Measurements from ENCODE around the gene MPPE1. TPM values are rescaled to one million over a fixed set of nuclear protein-coding genes. Genes with fewer than 3 reads are reported as not detected.

Gene MPPE1
- total RNA-seq, 1 experiment from 2014 or later, result 21.4 TPM

- TF ChIP-seq REST (IDR thresholded peaks at IDR 0.05; ENCODE audit: low read depth) (no peak), EZH2phosphoT487 (IDR thresholded peaks at IDR 0.05; ENCODE audit: borderline replicate concordance) (no peak), ATF3 (IDR thresholded peaks at IDR 0.05) (no peak), FOSL1 (IDR thresholded peaks at IDR 0.05; ENCODE audit: low read depth) (no peak), YY1 (IDR thresholded peaks at IDR 0.05; ENCODE audit: extremely low read depth, insufficient replicate concordance, low read depth, low read length) (no peak), CEBPB (IDR thresholded peaks at IDR 0.05; ENCODE audit: low read depth) (no peak)
Measured at GRCh38 chr18:11865071-11865470, 43.0 kb downstream of the MPPE1 start (continued).

GRCh38 chr18:11864471-11864870 lies 43.6 kb downstream of the MPPE1 start:
- ChIA-PET RAD21 (ENCODE audit: low non-redundant PET in 1 of 2, low total read pairs in 2 of 2, uncharacterized antibody in 2 of 2, unreplicated experiment in 2 of 2) (no interaction called here), POLR2A (no interaction called here), CTCF (no interaction called here)
- no peaks in the 10 kb centered on the region for H3K79me2 ChIP-seq (ENCODE audit: insufficient read depth, low read length)
- H3K4me2 ChIP-seq (ENCODE audit: low read length), result no peak overlapping the region
- no peak overlapping the region for H3K27ac ChIP-seq (ENCODE audit: low read depth, low read length)
- no peak overlapping the region for H3K9ac ChIP-seq (ENCODE audit: low read length)
- H3K27me3 ChIP-seq (ENCODE audit: insufficient read depth, low read length), result no peaks in the 10 kb centered on the region
- H3K36me3 ChIP-seq (ENCODE audit: control insufficient read depth in 1 of 2, insufficient read depth in 2 of 2, low read length in 2 of 2), result no peaks in the 10 kb centered on the region
- H3K4me1 ChIP-seq (ENCODE audit: control insufficient read depth in 1 of 2, insufficient read depth in 2 of 2, low read length in 2 of 2), result peaks cover 13 to 21% of the 10 kb centered on the region in 2 experiments
- TF ChIP-seq CTCF (IDR thresholded peaks at IDR 0.05 in 2 of 3, conservative IDR thresholded peaks at IDR 0.05 in 1 of 3; ENCODE audit: borderline replicate concordance in 1 of 3, insufficient read depth in 1 of 3, low read depth in 2 of 3, low read length in 2 of 3) (no peak), ATF3 (IDR thresholded peaks at IDR 0.05) (no peak)
- no peaks in the 10 kb centered on the region for H4K20me1 ChIP-seq (ENCODE audit: insufficient read depth)
- H3K9me3 ChIP-seq (ENCODE audit: control insufficient read depth in 1 of 2, insufficient read depth in 1 of 2, low read depth in 1 of 2, low read length in 2 of 2), result no peaks in the 10 kb centered on the region
- no TSS peak for BruUV-seq (replicated peaks)
- no peak overlapping the region for H2AFZ ChIP-seq (ENCODE audit: low read depth, low read length, poor library complexity, severe bottlenecking)
- intact Hi-C loops (cut with micrococcal nuclease), result no loop called here
- ATAC-seq, result no peak
- no peak overlapping the region for H3K4me3 ChIP-seq (replicated peaks in 1 of 2; ENCODE audit: low read depth in 1 of 2, low read length in 2 of 2)
- no peaks in the 10 kb centered on the region for H3K9me2 ChIP-seq (ENCODE audit: insufficient read depth)
- DNase-seq (ENCODE audit: low read depth, low spot score), result no peak

Data from HCT116 (cell line).